Measurements from ENCODE around the gene MAP2K5. TPM values are rescaled to one million over a fixed set of nuclear protein-coding genes. Genes with fewer than 3 reads are reported as not detected.

Gene MAP2K5
- total and polyA plus RNA-seq, 10 of the 15 experiments (the other 5 are each of a cell fraction or from before 2014, with no cell fraction given), result 1.3 to 19.4 (median 9.6) TPM

- no peak for TF ChIP-seq ZBTB33 (IDR thresholded peaks at IDR 0.05)
- no peak for TF ChIP-seq STAT3 (IDR thresholded peaks at IDR 0.05; ENCODE audit: low read depth, low read length)
- TF ChIP-seq SPI1 (IDR thresholded peaks at IDR 0.05; ENCODE audit: borderline replicate concordance, insufficient read depth, low read depth, low read length), result peak; percentile 24; the same call in 1 of the 2 replicates
- no peak for TF ChIP-seq ZSCAN29 (IDR thresholded peaks at IDR 0.05)
- TF ChIP-seq FOXK2 (IDR thresholded peaks at IDR 0.05), result no peak
- TF ChIP-seq PAX8 (IDR thresholded peaks at IDR 0.05), result no peak
- TF ChIP-seq MYC (IDR thresholded peaks at IDR 0.05; ENCODE audit: insufficient read depth, insufficient read length, insufficient replicate concordance, low read length, severe bottlenecking), result no peak
- TF ChIP-seq POLR2AphosphoS5 (IDR thresholded peaks at IDR 0.05; ENCODE audit: low read length), result no peak
- TF ChIP-seq POU2F2 (IDR thresholded peaks at IDR 0.05; ENCODE audit: borderline replicate concordance, low read depth, low read length), result 0 out of 3 replicates have a peak, but pooled peaks have one; percentile 40
- no peak for TF ChIP-seq RBBP5 (conservative IDR thresholded peaks at IDR 0.05)
- TF ChIP-seq MLLT1 (IDR thresholded peaks at IDR 0.05), result peak; percentile 60; the same call in 1 of the 2 replicates
- TF ChIP-seq ZNF207 (IDR thresholded peaks at IDR 0.05; ENCODE audit: borderline replicate concordance), result no peak
- peak; percentile 65 for TF ChIP-seq EED (IDR thresholded peaks at IDR 0.05; ENCODE audit: low read depth)
- TF ChIP-seq SMAD1 (IDR thresholded peaks at IDR 0.05; ENCODE audit: low read depth, partially characterized antibody), result no peak
- TF ChIP-seq TCF12 (IDR thresholded peaks at IDR 0.05; ENCODE audit: low read depth, low read length), result peak; percentile 74; the same call in 1 of the 2 replicates
- TF ChIP-seq ZBTB4 (CRISPR knock-in tag; IDR thresholded peaks at IDR 0.05), result no peak
- no peak for TF ChIP-seq YBX1 (IDR thresholded peaks at IDR 0.05)
- TF ChIP-seq ZNF274 (IDR thresholded peaks at IDR 0.05; ENCODE audit: insufficient read depth, insufficient read length), result no peak
- TF ChIP-seq BCL3 (IDR thresholded peaks at IDR 0.05; ENCODE audit: borderline replicate concordance, insufficient read depth, low read depth, low read length, poor library complexity, severe bottlenecking), result no peak
- TF ChIP-seq IRF5 (IDR thresholded peaks at IDR 0.05; ENCODE audit: borderline replicate concordance), result no peak
- TF ChIP-seq ZNF622 (IDR thresholded peaks at IDR 0.05), result no peak
- no peak for TF ChIP-seq CHD4 (IDR thresholded peaks at IDR 0.05)
- no peak for TF ChIP-seq CBX3 (IDR thresholded peaks at IDR 0.05; ENCODE audit: borderline replicate concordance, low read depth)
- TF ChIP-seq NR2F1 (conservative IDR thresholded peaks at IDR 0.05), result peak; percentile 82
Measured at GRCh38 chr15:67783303-67783702, 240.8 kb downstream of the MAP2K5 start (continued).

Data from GM12878 (cell line).